Central memory CD4-positive, alpha-beta T cell (primary cell): ENCODE results near the gene TNPO1.
"Not testable (repeated sequence)": the region's sequence is repeated elsewhere in the genome, so short reads cannot be mapped to it uniquely, and the experiment has no call there.

Experiments
- DNase-seq: peaks from one replicate; pipeline ENCODE4 v3.0.0; 2022

TNPO1 gene

GRCh38 chr5:72855821-72856220, 39.4 kb downstream of the TNPO1 start:
- no peak for DNase-seq

- DNase-seq: no peak
Measured at GRCh38 chr5:72857396-72857795, 40.9 kb downstream of the TNPO1 start.

- no peak for DNase-seq
Measured at GRCh38 chr5:72859127-72859526, 42.7 kb downstream of the TNPO1 start.

GRCh38 chr5:72860499-72860898, 44.0 kb downstream of the TNPO1 start:
- no peak for DNase-seq

DNA sequence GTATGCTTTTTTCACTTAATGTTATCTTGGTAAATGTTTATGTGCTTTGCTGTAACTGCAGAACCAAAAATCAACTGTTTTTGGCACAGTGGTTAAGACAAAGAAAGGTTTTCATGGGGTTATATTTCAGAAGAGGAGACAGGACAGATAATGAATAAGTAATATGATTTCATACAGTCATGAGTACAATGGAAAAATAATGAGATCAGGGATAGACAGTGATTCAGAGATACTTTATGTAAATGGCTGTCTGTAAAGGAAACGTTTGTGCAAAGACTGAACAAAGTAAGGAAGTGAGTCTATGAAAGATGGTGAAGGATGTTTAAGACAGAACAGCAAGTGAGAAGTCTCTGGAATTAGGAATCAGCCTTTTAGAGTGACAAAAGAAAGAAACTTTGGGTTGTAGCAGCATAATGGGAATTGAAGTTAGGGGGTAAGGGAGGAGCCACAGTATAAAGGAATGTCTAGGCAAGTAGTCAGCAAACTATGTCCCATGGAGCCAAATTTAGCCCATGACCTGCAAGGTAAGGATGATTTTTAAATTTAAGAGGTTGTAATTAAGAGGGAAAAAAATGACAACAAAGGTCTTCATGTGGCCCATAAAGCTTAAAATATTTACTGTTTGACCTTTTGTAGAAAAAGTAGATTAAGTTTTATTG, 55.0 kb downstream of the TNPO1 start:
- DNase-seq: no peak

- no peak for DNase-seq
Measured at GRCh38 chr5:72878854-72879253, 62.4 kb downstream of the TNPO1 start.

- no peak for DNase-seq
Measured at GRCh38 chr5:72882989-72883388, 66.5 kb downstream of the TNPO1 start.

GRCh38 chr5:72883850-72884249, 67.4 kb downstream of the TNPO1 start:
- no peak for DNase-seq

DNA sequence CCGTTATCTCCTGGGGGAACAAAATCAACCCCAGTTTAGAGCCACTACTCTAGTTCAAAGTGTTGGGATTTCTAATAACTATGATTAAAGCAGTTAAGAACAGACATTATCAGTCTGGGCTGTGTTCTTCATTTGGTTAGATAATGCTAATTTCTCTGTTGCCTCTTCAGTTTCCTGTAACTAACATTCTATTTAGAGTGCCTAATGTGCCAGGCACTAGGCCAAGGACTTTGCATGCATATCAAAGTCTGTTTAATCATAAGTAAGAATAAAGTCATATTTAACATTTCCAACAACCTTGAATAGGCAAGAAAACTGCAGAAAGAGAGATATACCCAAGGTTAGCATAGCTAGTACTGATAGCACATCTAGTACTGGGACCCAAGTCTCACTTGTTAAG, 68.4 kb downstream of the TNPO1 start:
- DNase-seq: no peak

DNA sequence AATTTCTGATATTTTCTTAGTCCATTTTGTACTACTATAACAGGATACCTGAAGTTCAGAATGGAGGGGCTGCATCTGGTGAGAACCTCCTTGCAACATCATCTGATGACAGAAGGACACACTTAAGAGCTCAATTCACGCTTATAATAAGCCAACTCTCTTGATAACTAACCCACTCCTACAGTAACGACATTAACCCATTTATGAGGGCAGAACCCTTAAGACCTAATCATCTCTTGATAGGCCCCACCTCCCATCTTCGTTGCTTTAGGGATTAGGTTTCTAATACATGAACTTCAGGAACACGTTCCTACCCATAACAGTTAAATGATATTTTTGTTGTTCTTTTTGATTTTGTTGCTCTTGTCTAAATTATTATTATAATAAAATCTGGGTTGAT, 69.4 kb downstream of the TNPO1 start:
- no peak for DNase-seq

DNA sequence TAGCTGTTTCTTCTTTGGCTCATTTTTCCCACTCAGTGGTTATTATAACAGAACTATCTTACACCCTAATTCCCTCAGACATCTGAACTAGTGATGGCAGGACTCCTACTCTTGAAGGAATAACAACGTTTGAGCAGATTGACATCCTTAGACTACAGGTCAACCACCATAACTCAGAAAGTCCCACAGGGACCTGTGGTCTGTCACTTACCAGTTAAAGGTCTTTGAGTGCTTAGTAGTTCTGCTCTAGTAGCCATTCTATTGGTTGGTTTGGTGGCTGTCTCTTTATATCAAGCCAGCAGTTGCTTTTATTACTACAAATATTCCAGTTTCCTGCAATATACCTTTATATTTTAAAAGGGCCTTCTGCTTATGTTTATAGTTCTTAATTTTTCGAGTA, 72.1 kb downstream of the TNPO1 start:
- no peak for DNase-seq

DNA sequence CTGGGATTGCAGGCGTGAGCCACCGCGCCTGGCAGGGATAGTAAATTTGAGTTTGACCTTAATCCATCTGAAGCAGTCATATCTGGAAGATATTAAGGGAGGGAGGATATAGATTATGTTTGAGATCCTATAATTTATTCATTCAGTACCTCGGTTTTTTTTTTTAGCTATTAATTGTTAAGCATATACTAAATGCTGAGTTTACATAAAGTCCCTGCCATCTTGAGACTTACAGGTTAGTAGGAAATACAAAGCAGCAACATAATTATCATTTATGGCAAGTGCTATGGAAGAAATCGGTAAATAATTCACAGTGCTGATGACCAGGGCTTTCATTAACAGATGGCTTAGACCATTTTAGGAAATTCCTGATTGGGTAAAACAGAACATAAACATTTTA, 72.9 kb downstream of the TNPO1 start:
- DNase-seq: no peak

DNA sequence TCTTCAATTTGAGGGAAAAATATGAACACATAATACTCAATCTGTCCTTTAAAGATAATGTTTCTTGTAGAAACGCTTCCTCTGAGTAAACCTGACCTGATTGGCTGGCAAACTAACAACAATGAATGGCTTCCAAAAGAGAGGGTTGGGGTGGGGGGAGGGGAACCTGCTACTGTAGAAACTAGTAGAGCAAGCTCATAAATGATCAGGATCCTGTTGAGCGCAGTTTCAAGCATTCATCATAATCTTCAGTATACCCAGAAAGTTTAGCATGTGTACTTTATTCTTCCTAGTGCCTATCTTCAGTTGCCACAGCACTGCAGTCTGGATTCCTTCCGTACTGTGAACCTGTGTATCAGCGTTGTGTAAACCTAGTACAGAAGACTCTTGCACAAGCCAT, 76.4 kb downstream of the TNPO1 start:
- DNase-seq: no peak

GRCh38 chr5:72895758-72896157, 79.3 kb downstream of the TNPO1 start:
- no peak for DNase-seq

DNA sequence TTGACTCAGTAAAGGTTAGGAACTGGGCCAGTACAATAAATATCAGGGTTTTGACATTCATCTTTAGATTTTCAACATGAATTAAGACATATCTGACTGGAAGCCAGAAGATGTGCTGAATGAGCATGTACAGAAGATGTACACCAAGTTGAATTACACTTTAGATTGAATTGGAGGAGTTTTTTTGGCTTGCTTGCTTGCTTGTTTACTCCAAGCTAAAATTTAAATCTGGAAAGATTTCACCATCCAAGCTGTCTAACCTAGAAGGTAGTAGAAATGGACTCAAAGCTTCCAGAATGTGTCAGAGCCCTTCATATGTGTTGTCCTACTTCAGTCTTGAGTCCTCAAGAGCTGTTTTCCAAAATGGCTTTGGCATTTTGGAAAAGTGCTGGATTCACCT, 90.3 kb downstream of the TNPO1 start:
- DNase-seq: no peak

GRCh38 chr5:72908664-72909063, 92.2 kb downstream of the TNPO1 start:
- DNase-seq: no peak

DNA sequence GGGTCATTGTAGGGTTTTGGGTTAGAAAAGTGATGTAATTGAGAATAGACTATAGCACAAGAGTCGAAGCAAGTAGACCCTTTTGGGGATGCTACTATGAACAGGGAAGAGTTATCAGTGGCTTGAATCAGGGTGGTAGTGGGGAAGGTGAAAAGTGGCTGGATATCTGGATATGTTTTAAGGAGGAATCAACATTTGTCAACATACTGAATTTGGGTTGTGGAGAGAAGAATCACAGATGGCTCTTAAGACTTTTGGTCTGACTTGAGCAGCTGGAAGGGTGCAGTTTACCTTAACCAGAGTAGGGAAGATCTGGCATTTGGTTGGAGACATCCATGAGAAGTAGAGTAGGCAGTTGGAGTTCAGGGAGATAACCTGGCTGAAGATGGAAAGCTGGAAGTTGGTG, 100.9 kb downstream of the TNPO1 start:
- DNase-seq: no peak

GRCh38 chr5:72920690-72921502, 104.4 kb downstream of the TNPO1 start:
- no peak for DNase-seq

- no peak for DNase-seq
Measured at GRCh38 chr5:72921886-72922285, 105.4 kb downstream of the TNPO1 start.

- DNase-seq: no peak
Measured at GRCh38 chr5:72922422-72922821, 106.0 kb downstream of the TNPO1 start.

- no peak for DNase-seq
Measured at GRCh38 chr5:72925336-72926010, 109.0 kb downstream of the TNPO1 start.

DNA sequence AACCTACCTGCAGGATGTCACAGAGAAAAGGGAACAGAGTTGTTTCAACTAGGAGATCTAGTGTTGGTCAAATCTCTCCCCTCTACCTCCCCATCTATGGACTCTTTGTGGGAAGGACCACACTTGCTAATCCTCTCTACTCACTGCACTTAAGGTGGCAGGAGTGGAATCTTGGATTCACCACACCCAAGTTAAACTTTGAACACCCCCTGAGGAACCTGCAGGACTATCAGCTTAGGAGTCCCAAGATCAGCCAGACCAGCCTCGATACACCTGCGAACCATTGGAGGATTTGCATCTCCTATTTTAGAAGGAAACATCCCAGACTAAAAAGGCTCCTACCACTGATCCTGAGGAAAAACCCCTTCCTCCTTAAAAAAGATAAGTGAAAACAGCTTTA, 116.2 kb downstream of the TNPO1 start:
- not testable (repeated sequence) for DNase-seq

- not testable (repeated sequence) for DNase-seq
Measured at GRCh38 chr5:72934953-72935725, 118.7 kb downstream of the TNPO1 start.
